GM13977 (cell line): Measurements from ENCODE around the gene ITPK1.

ENCODE experiments used
- DNase-seq: peaks from one replicate; pipeline ENCODE4 v3.0.0; 2012; ENCODE audit warnings: low spot score
- CTCF ChIP-seq: IDR thresholded peaks from 2 replicates; pipeline ENCODE4 v1.5.1; 2012; ENCODE audit warnings: mild to moderate bottlenecking, control low read depth; ENCODE audit not compliant: insufficient read depth; ENCODE audit errors: extremely low read depth, missing control alignments
- in situ Hi-C: fragments of 300-500 bp; cut with MboI; formaldehyde crosslinking; loops from one replicate; pipeline ENCODE4 v1.12.0; 2022; ENCODE audit warnings: low sequenced_read_pairs, low pct_unique_long_range_greater_than_20kb, mixed read lengths, inconsistent platforms; ENCODE audit not compliant: unreplicated experiment

The ITPK1 gene

GRCh38 chr14:93104961-93105360 lies 10.8 kb downstream of the ITPK1 start:
- TF ChIP-seq CTCF = no peak
- in situ Hi-C loops = no loop called here
- no peak for DNase-seq

GRCh38 chr14:93103392-93104080 lies 12.2 kb downstream of the ITPK1 start:
- in situ Hi-C loops = no loop called here
- peak; percentile 86 for DNase-seq
- no peak for TF ChIP-seq CTCF

GRCh38 chr14:93102141-93102540 lies 13.6 kb downstream of the ITPK1 start:
- no peak for TF ChIP-seq CTCF
- in situ Hi-C loops = no loop called here
- DNase-seq = no peak

GRCh38 chr14:93101181-93101580 lies 14.5 kb downstream of the ITPK1 start:
- TF ChIP-seq CTCF = no peak
- DNase-seq = no peak
- in situ Hi-C loops = no loop called here

GRCh38 chr14:93100570-93100969 lies 15.2 kb downstream of the ITPK1 start:
- in situ Hi-C loops = no loop called here
- no peak for DNase-seq
- no peak for TF ChIP-seq CTCF

- no peak for TF ChIP-seq CTCF
- DNase-seq = no peak
- in situ Hi-C loops = no loop called here
Observed at GRCh38 chr14:93100100-93100499, 15.6 kb downstream of the ITPK1 start.
